Testis (tissue), 5 donors: Measurements from ENCODE around the gene PPHLN1. TPM values are rescaled to one million over a fixed set of nuclear protein-coding genes. Genes with fewer than 3 reads are reported as not detected.

Experiments
- DNase-seq: peaks from one replicate; pipeline ENCODE4 v3.0.0-alpha.2; 2019
- H3K27ac ChIP-seq, 2 donors: fragments of 200-600 bp; sonication (generic); one replicate each; pipeline ENCODE4 v1.5.1; 2019
- H3K27me3 ChIP-seq: fragments of 200-600 bp; sonication (generic); one replicate; pipeline ENCODE4 v1.5.1; 2019
- H3K36me3 ChIP-seq: fragments of 200-600 bp; sonication (generic); one replicate; pipeline ENCODE4 v1.5.1; 2017; ENCODE audit warnings: low read depth; ENCODE audit errors: missing control alignments
- H3K4me1 ChIP-seq: fragments of 200-600 bp; sonication (generic); one replicate; pipeline ENCODE4 v1.5.1; 2019
- H3K4me3 ChIP-seq, 2 donors: fragments of 200-600 bp; sonication (generic); one replicate each; pipeline ENCODE4 v1.5.1; 2017 to 2019
- H3K9me3 ChIP-seq: fragments of 200-600 bp; sonication (generic); one replicate; pipeline ENCODE4 v1.5.1; 2017
- CTCF ChIP-seq, 3 experiments: fragments of 450-650 bp in 2 of 3; fragments of 200-600 bp in 1 of 3; sonication (generic) in 1 of 3; IDR thresholded peaks; one replicate each; pipeline ENCODE4 v1.5.1; 2016 to 2019; ENCODE audit warnings: antibody characterized with exemption in 3 of 3, mild to moderate bottlenecking in 2 of 3, moderate library complexity in 1 of 3
- POLR2A ChIP-seq: fragments of 450-650 bp; IDR thresholded peaks from one replicate; pipeline ENCODE4 v1.6.1; 2017; ENCODE audit warnings: antibody characterized with exemption, mild to moderate bottlenecking, moderate library complexity
- WGBS, 2 donors: methylation state at CpG; one replicate each; pipeline ENCODE4 v1.1.5; 2018; 5-methylcytosine and 5-hydroxymethylcytosine counted together
- intact Hi-C: fragments of 100-400 bp; cut with DNase I; formaldehyde crosslinking; loops from one replicate; pipeline ENCODE4 v1.15.1; 2023; ENCODE audit warnings: low total_unique reads
- long read RNA-seq, 2 donors: transcript quantifications; one replicate each; lab custom pipeline, GENCODE V29; 2026
- polyA plus RNA-seq: library from polyadenylated mRNA; stranded (reverse); fragments of 350-450 nt; fragmentation: Illumina TruSeq; extraction: RNeasy Lipid Tissue Mini Kit (QIAGEN cat#74804); gene quantifications from one replicate; pipeline ENCODE4 v1.2.3, GENCODE V29; 2014; ENCODE audit warnings: low read depth, low replicate concordance; ENCODE audit not compliant: insufficient read depth
- total RNA-seq, 2 donors: library from RNA; depleted of rRNA; stranded (reverse); fragments of >200 nt; gene quantifications; one replicate each; pipeline ENCODE4 v1.2.3, GENCODE V29; 2016

The PPHLN1 gene
- total RNA-seq (10 to 100 TPM; 83.1 to 91.7 TPM), polyA plus RNA-seq (101 TPM)
- long read RNA-seq, donor 1, full-length matches to known transcripts = 29 of 29 reads
- long read RNA-seq, donor 1, partial matches to known transcripts = 0 of 29 reads
- long read RNA-seq, donor 1, other reads (novel, unspliced or antisense) = 0 of 29 reads
- long read RNA-seq, donor 2, full-length matches to known transcripts = 14 of 21 reads
- long read RNA-seq, donor 2, partial matches to known transcripts = 7 of 21 reads
- long read RNA-seq, donor 2, other reads (novel, unspliced or antisense) = 0 of 21 reads

DNA sequence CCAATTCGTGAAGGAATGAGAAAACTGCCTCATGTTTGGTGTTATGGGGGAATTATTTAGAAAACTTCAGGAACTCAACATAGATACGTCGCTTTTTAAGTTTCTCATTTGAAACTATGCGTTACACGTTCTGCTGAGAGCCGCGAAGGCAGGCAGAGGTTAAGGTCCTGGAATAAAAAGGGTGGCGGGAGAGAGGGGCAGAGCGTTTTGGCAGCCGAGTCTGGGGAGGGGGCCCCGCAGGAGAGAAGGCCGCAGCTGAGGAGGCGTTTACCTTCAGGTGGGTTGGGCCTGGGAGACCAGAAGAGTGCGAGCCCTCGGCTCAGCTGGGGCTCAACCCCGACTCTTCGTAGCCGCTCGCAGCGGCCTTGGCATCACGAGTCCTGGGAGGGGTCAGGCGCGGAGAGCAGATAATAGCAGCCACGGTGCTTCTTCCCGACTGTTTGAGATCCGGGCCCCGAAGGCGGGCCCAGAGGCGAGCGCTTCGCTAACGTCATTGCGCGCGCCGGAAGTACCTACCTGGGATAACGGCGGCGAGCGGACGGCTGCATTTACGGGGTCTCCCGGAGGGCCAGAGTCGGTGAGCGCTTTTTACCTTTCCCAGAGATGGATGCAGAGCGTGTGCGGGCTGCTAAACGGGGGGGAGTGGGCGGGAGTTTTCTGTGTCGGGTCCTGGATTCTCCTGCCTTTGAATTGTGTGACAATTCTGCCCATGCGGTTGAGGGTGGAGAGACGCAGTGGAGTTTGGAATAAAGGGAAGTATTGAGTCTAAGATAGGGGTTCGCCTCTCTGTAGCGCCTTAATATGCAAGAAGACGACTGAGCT, at the start of gene PPHLN1, which contains the start of gene ZCRB1:
PPHLN1 (plus strand) TSS at position 515 of the 822 bp plus-strand sequence. CDS start 9,736 bp downstream, outside the sequence.
ZCRB1 (minus strand) TSS at position 442 of the 822 bp plus-strand sequence. CDS start 1,992 bp downstream, outside the sequence.
- WGBS, 2 donors = 0% methylated on average over 22 to 55 of the region's 55 CpGs
- Histone ChIP-seq H3K4me3 (peak within 1 kb of the TSS; percentile 64 to 90), H3K27ac (peak within 1 kb of the TSS; percentile 89 to 90), H3K36me3 (no peaks in the 10 kb centered on the region), H3K4me1 (peaks cover 15% of the 10 kb centered on the region), H3K27me3 (no peaks in the 10 kb centered on the region), H3K9me3 (no peaks in the 10 kb centered on the region)
- TF ChIP-seq CTCF (IDR thresholded peaks at IDR 0.05) (peak in 1 of 3 experiments; percentile 5), POLR2A (no peak)
- intact Hi-C loops = no loop called here
- peak; percentile 95 for DNase-seq

GRCh38 chr12:42277396-42278127, 48.4 kb upstream of the PPHLN1 start:
- TF ChIP-seq CTCF (IDR thresholded peaks at IDR 0.05) (no peak), POLR2A (no peak)
- intact Hi-C loops = no loop called here
- Histone ChIP-seq H3K27me3 (no peaks in the 10 kb centered on the region), H3K27ac (no peak overlapping the region), H3K9me3 (no peaks in the 10 kb centered on the region), H3K4me1 (no peaks in the 10 kb centered on the region), H3K36me3 (no peaks in the 10 kb centered on the region), H3K4me3 (no peak overlapping the region)
- 62 to 73% methylated on average over 6 of the region's 6 CpGs for whole genome bisulfite sequencing, 2 donors
- DNase-seq = no peak

DNA sequence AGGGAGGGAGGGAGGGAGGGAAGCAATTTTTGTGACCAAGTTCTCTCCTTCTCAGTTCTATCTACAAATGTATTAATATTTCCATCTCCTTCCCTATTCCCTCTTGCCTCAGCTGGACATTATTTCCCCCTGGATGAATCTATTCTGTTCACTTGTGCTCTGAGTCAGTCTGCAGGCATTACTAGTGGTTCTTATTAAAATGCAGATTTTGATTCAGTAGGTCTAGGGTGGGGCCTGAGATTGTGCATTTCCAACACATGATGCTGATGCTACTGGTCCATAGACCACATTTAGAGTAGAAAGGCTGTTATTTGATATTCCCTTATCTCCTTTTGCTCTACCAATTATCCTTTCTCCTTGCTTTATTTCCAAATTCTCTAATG, 47.8 kb upstream of the PPHLN1 start:
- Histone ChIP-seq H3K27me3 (no peaks in the 10 kb centered on the region), H3K4me3 (no peak overlapping the region), H3K9me3 (no peaks in the 10 kb centered on the region), H3K36me3 (no peaks in the 10 kb centered on the region), H3K4me1 (no peaks in the 10 kb centered on the region), H3K27ac (no peak overlapping the region)
- TF ChIP-seq CTCF (IDR thresholded peaks at IDR 0.05) (no peak), POLR2A (no peak)
- intact Hi-C loops = no loop called here
- no peak for DNase-seq

- WGBS, 2 donors = 56 to 67% methylated on average over 3 of the region's 3 CpGs
- Histone ChIP-seq H3K9me3 (no peaks in the 10 kb centered on the region), H3K27ac (no peak overlapping the region), H3K4me1 (no peaks in the 10 kb centered on the region), H3K4me3 (no peak overlapping the region), H3K27me3 (no peaks in the 10 kb centered on the region), H3K36me3 (no peaks in the 10 kb centered on the region)
- intact Hi-C loops = no loop called here
- TF ChIP-seq CTCF (IDR thresholded peaks at IDR 0.05) = no peak
- no peak for TF ChIP-seq POLR2A
- DNase-seq = no peak
Measured at GRCh38 chr12:42281278-42281677, 44.7 kb upstream of the PPHLN1 start.
